SH-SY5Y (cell line): ENCODE results near the gene NFKBIB.

ENCODE experiments used
- GATA2 ChIP-seq: IDR thresholded peaks from 2 replicates; pipeline ENCODE4 v1.6.1; 2011; ENCODE audit warnings: mild to moderate bottlenecking, low read depth, low read length
- GATA3 ChIP-seq: IDR thresholded peaks from 2 replicates; pipeline ENCODE4 v1.6.1; 2011; ENCODE audit warnings: low read depth, mild to moderate bottlenecking, low read length, moderate library complexity

Gene NFKBIB

DNA sequence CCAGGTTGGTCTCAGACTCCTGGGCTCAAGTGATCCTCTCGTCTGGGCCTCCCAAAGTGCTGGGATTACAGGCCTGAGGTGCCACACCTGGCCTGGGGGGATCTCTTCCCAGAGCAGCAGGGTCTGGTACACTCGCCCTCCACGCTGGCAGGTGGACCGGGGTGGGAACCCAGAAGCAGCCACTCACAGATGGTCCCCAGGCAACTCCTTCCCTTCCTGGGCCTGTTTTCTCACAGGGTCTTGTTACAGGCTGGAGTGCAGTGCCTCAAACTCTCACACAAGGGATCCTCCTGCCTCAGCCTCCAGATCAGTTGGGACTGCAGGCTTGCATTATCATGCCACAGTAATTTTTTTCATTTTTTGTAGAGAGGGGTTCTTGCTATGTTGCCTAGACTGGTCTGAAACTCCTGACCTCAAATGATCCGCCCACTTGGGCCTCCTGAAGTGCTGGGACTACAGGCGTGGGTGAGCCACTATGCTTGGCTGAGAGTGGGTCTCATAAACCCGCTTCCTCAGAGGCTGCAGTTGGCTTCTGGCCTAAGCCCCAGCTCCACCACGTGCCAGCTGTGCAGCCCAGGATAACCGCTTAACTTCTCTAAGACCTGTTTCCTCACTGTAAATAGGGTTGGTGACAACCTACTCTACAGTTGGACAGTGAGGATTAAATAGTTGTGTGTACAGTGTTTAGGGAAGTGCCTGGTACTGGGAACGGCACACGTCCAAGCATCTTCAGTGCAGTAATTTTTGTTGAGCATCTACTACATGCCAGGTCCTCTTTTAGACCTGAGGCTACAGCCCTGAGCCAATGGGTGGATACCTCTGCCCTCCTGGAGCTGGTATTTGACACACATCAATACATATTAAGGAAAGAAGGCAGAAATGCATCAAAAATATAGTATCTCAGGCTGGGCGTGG, 13.1 kb downstream of the NFKBIB start:
- TF ChIP-seq GATA3 (no peak), GATA2 (no peak)

DNA sequence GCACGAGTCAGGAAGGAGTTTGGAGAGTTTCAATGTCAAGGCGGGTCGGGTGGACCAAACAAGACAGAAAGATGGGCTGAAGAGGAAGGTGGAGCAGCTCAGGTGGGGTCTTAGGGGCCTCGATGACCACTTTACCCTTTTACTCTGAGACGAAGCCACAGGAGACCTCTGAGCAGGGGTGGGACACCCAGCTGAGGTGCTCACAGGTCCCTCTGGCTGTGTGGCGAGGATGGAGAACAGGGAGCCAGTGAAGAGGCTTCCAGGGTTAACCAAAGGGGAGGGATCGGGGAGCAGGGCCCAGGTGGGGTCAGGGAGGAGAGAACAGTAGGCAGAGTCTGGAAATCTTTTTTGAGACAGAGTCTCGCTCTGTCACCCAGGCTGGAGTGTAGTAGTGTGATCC, 14.2 kb downstream of the NFKBIB start:
- TF ChIP-seq GATA2 (no peak), GATA3 (no peak)

DNA sequence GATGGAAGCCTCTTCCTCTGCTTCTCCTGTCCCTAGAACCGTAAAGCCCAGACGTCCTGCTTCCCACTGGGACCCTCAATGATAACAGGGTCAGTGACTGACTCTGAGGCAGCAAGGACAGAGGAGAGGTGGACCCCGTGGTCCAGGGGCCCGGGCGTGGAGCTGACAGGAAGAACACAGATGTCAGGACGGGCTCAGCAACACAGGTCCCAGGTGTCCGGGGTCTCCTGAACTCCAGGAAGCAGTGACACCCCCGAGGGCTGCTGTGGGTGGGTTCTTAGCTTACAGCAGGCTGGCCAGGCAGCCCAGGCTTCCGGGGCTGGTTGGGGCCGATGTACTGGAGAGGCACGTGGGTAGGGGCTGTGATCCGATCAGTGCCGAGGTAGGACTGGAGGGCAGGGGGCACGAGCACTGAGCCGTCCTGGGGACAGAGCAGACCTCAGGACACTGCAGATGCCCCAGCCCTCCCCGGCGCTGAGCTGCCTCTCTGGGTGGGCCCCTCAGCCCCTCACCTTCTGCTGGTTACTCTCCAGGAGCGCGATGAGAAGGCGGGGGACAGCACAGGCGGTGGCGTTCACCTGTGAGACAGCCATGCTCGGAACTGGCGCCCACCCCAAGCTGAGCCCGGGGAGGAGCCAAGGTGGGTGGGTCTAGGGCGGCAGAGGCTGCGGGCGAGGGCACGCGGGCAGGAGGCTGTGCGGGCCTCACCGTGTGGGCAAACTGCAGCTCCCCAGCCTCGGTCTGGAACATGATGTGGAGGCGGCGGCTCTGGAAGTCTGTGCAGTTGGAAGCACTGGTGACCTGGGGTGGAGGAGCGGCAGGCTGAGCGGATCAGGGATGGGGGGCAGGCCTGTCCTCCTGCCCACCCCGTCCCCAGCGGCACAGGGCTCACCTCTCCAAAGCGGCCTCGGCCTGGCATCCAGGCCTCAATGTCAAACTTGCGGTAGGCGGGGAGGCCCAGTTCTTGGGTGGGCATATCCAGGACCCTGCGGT, 15.9 kb downstream of the NFKBIB start:
- TF ChIP-seq GATA2 (no peak), GATA3 (no peak)

DNA sequence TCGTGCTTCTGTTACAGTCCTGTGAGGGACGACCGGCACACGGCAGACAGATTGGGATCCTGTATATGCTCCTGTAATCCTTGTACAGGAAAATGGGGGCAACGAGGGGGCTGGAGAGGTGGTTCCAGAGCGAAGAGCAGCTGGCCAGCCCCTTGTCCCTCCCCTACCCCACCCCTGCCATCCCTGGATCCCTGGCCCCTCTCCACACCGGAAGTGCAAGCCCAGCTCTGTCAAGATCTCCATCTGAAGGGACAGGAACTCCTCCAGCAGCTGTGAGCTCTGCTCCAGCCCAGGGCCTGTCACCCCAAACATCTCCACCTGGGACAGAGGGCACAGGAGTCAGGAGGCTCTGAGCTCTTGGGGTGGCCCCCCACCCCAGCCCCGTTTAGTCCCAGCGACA, 17.7 kb downstream of the NFKBIB start:
- no peak for TF ChIP-seq GATA3
- 0 out of 2 replicates have a peak, but pooled peaks have one; percentile 22 for TF ChIP-seq GATA2

DNA sequence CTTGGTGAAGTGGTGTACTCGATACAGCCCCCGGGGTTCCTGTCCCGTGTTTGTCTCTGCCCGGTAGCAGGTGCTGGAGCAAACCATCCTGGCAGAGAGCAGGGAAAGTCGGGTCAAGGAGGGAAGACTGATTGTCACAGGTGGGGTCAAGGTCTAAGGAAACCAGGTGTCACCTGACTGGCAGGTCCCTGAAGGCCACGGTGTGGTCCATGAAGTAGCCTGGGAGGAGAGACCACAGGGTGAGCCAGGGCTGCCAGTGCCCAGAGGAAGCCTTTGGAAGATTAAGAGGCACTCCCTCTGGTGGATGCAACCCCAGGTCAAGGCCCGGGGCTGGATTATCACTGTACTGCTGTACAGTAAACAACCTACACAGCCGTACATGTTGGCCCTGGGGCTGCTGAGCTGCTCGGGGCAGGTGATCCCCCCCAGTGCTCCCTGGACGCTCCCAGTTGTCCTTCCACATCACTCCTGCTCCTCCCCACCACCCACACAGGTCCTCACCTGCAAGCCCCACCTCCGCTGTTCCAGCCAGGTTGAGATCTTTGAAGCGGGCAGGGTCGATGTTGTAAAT, 18.2 kb downstream of the NFKBIB start:
- TF ChIP-seq GATA2 (no peak), GATA3 (no peak)

DNA sequence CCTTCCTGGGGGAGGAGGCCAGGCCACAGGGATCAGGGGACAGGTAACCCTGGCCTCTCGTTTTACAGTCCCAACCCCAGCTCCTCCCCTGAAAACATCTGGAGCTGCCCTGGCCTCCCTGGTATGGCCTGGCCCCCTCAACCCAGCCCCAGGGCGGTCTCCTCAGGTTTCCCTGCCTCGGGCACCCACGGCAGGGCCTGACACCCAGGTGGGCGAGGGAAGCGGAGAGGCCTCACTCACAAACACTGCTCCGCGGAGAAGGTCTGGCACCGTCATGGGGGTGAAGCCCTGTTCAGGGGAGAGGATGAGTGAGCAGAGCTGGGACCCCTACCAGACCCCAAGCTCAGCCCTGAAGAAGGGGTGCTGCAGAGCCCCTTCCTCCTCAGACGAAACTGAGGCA, 18.8 kb downstream of the NFKBIB start:
- TF ChIP-seq GATA3 (no peak), GATA2 (no peak)

DNA sequence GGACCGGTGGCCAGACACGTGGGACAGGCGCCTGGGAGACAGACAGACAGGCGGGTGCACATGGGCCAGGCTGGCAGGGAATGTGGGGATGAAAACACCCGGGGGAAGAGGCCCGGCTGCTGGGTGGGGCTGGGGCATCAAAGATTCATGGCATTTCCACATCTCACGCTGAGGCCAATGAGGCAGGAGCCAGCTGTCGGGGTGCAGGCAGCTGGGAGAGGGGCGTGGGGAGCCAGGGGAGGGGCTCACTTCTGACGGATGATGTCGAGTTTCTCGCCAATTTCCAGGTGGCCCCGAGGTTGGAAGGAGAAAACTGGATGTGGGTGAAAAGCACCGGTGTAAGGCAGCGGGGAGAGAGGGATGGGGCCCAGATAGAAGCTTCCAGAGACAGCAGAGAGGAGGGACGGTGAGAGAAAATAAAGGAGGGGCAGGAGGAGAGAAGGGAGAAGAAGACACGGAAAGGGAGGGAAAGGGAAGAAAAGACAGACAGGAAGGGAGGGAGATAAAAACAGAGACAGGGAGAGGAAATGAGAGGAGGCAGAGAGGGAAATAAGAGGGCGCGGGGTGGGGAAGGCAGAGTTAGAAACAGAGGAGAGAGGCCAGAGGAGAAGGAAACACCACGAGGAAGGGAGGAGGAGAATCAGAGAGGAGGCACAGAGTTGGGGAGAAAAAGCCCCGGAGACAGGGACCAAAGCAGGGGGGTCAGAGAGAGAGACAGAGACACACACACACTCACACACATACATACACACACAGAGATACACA, 20.2 kb downstream of the NFKBIB start:
- TF ChIP-seq GATA2 (no peak), GATA3 (no peak)

DNA sequence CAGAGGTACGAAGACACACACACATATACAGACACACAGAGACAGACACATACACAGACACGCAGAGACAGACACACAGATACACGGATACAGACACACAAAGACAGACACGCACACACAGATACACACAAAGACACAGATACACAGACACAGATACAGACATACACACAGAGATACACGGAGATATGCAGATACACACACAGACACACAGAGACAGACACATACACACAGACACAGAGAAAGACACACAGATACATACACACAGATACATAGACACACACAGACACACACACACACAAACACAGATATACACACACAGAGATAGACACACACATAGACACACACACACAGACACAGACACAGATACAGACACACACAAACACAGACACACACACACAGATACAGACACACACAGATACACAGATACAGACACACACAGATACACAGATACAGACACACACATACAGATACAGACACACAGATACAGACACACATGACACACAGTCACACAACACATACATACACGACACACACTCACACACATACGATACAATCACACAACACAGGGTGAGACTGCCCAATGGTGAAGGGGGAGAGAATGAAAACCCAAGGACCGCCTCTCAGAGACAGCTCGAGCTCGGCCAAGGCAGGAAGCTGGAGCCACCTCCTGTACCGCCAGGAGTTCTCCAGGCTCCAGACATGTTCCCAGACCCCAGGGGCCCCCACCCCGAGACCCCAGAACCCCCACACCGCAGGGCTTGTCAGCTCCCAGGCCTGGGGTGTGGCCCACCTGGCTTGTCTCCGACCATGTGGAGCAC, 21.0 kb downstream of the NFKBIB start:
- TF ChIP-seq GATA3 (no peak), GATA2 (no peak)

DNA sequence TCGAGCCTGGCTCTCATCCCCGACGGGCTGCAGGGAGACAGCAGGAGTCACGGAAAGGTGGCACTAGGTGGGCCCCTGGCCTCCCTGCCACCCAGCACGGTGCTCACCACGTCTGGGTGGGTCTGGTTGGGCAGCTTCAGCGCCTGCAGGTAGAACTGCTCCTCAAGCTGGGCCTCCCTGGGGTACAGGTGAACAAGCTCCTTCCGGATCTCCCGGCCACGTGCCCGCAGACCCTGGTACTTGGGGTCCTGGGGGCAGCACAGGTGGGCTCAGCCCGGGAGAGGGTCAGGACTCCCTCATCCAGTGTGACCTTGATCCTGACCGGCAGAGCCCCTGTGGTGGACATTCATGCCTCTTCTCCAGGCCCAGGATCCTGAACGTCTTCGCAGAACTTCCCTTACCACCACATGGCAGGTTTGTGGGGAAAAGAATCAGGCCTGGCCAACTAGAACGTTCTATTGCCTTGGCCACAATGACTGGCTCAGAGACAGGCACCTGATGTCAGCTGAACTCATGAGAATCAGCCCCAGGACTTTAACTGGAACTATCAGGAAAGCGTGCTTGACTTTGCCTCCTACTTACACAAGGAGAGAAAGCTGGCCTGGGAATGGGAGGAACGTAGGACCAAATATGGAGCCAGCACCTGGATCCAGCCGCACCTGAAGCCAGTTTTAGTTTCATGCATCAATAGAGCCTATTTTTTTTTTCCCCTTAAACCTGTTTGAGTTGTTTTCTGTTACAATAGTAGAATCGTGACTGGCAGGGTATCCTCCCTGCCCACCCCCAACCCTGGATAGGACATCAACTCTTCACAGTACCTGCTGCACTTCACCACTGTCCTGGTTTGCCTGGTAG, 21.9 kb downstream of the NFKBIB start:
- TF ChIP-seq GATA3 (no peak), GATA2 (no peak)

DNA sequence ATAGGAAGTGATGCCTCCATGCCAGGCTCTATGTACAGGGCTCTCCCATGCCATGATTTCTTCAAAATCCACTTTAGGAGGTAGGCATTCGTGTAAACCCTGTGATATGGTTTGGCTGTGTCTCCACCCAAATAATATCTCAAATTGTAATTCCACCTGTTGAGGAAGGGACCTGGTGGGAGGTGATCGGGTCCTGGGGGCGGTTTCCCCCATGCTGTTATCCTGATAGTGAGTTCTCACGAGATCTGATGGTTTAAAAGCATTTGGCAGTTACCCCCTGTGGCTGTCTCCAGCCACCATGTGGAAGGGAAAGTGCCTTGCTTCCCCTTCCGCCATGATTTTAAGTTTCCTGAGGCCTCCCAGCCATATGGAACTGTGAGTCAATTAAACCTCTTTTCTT, 22.7 kb downstream of the NFKBIB start:
- TF ChIP-seq GATA2 (no peak), GATA3 (no peak)

DNA sequence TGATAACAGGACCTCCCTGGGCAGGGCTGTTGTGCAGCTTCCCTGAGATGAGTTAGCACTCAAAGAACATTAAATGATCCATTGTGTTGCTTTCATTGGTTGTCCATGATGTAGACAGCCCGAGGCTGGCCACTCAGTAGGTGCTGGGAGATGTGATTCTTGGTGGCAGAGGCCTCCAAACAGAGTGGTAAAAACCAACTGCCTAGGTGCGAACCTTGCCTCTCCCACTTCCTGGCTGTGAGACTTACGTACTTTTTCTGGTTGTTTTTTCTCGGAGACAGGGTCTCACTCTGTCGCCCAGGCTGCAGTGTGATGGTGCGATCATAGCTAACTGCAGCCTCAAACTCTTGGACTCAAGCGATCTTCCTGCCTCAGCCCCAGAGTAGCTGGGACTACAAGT, 24.6 kb downstream of the NFKBIB start:
- TF ChIP-seq GATA3, result no peak
- TF ChIP-seq GATA2, result no peak

DNA sequence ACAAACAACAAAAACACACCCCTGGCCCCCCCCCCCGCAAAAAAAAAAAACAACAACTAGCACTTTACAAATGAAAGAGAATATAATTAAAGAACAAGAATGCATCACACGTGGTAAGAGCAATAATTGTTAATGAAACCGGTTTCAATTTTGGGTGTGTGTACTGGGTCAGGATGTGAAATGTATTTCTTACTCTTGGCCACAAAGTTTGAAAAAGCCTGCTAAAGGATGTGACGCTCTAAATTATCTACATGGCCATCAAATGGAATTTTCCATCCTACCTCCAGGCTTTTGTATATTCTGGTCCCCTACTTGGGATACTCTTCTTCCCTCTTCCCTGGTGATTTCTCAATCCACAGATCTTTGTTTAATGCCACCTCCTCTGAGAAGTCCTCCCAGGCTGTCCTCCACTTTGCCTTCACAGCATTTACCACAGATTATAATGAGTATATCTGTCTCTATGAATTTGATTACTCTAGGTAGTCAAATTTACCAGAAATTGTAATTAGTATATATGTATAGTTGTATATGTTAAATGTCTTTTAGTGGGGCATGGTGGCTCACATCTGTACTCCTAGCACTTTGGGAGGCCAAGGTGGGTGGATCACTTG, 28.7 kb downstream of the NFKBIB start:
- TF ChIP-seq GATA3 (no peak), GATA2 (no peak)
